Measurements from ENCODE around the gene ZC3H4. TPM values are rescaled to one million over a fixed set of nuclear protein-coding genes. Genes with fewer than 3 reads are reported as not detected.

Gene ZC3H4
- total and polyA plus RNA-seq, 9 of the 15 experiments (the other 6 are each of a cell fraction or from before 2014, with no cell fraction given): 2.2 to 75.6 (median 18.3) TPM

DNA sequence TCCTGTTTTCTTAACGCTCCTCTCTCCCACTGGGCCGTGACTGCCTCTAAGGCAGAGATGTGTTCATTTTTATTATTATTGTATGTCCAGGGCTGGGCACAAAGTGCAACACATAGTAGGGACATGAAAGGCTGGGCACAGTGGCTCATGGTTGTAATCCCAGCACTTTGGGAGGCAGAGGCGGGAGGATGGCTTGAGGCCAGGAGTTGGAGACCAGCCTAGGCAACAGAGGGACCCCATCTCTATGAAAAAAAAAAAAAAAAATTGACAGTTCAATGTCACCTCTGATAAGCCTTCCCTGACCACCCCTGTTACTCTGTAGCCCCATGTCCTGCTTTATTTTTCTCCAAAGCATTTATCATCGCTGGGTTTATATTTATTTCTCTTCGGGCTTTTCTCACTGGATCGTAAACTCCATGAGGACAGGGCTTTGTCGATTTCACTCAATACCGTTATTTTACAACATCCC is 16.6 kb upstream of the ZC3H4 start (continued):
- TF ChIP-seq, protein P1, sequence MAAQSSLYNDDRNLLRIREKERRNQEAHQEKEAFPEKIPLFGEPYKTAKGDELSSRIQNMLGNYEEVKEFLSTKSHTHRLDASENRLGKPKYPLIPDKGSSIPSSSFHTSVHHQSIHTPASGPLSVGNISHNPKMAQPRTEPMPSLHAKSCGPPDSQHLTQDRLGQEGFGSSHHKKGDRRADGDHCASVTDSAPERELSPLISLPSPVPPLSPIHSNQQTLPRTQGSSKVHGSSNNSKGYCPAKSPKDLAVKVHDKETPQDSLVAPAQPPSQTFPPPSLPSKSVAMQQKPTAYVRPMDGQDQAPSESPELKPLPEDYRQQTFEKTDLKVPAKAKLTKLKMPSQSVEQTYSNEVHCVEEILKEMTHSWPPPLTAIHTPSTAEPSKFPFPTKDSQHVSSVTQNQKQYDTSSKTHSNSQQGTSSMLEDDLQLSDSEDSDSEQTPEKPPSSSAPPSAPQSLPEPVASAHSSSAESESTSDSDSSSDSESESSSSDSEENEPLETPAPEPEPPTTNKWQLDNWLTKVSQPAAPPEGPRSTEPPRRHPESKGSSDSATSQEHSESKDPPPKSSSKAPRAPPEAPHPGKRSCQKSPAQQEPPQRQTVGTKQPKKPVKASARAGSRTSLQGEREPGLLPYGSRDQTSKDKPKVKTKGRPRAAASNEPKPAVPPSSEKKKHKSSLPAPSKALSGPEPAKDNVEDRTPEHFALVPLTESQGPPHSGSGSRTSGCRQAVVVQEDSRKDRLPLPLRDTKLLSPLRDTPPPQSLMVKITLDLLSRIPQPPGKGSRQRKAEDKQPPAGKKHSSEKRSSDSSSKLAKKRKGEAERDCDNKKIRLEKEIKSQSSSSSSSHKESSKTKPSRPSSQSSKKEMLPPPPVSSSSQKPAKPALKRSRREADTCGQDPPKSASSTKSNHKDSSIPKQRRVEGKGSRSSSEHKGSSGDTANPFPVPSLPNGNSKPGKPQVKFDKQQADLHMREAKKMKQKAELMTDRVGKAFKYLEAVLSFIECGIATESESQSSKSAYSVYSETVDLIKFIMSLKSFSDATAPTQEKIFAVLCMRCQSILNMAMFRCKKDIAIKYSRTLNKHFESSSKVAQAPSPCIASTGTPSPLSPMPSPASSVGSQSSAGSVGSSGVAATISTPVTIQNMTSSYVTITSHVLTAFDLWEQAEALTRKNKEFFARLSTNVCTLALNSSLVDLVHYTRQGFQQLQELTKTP (IDR thresholded peaks at IDR 0.05; ENCODE audit: low read depth in 1 of 2, partially characterized antibody in 2 of 2): peak in 1 of 2 experiments; percentile 52
- peak; percentile 51; the same call in 1 of the 2 replicates for TF ChIP-seq THRAP3 (IDR thresholded peaks at IDR 0.05; ENCODE audit: borderline replicate concordance)
- TF ChIP-seq, protein P2, sequence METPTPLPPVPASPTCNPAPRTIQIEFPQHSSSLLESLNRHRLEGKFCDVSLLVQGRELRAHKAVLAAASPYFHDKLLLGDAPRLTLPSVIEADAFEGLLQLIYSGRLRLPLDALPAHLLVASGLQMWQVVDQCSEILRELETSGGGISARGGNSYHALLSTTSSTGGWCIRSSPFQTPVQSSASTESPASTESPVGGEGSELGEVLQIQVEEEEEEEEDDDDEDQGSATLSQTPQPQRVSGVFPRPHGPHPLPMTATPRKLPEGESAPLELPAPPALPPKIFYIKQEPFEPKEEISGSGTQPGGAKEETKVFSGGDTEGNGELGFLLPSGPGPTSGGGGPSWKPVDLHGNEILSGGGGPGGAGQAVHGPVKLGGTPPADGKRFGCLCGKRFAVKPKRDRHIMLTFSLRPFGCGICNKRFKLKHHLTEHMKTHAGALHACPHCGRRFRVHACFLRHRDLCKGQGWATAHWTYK (CRISPR knock-in tag; IDR thresholded peaks at IDR 0.05): no peak
- TF ChIP-seq, protein P3, sequence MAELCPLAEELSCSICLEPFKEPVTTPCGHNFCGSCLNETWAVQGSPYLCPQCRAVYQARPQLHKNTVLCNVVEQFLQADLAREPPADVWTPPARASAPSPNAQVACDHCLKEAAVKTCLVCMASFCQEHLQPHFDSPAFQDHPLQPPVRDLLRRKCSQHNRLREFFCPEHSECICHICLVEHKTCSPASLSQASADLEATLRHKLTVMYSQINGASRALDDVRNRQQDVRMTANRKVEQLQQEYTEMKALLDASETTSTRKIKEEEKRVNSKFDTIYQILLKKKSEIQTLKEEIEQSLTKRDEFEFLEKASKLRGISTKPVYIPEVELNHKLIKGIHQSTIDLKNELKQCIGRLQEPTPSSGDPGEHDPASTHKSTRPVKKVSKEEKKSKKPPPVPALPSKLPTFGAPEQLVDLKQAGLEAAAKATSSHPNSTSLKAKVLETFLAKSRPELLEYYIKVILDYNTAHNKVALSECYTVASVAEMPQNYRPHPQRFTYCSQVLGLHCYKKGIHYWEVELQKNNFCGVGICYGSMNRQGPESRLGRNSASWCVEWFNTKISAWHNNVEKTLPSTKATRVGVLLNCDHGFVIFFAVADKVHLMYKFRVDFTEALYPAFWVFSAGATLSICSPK (IDR thresholded peaks at IDR 0.05; ENCODE audit: borderline replicate concordance): 0 out of 2 replicates have a peak, but pooled peaks have one; percentile 46
- TF ChIP-seq NFATC3 (IDR thresholded peaks at IDR 0.05): 0 out of 2 replicates have a peak, but pooled peaks have one; percentile 51
- TF ChIP-seq HDAC2 (IDR thresholded peaks at IDR 0.05): peak; percentile 43; the same call in 1 of the 2 replicates
- peak; percentile 75 for TF ChIP-seq CHD4 (IDR thresholded peaks at IDR 0.05; ENCODE audit: insufficient read depth, insufficient replicate concordance, low read depth, low read length, poor library complexity, severe bottlenecking)
- TF ChIP-seq ZNF121 (CRISPR knock-in tag; conservative IDR thresholded peaks at IDR 0.05): no peak
- TF ChIP-seq, protein P4, sequence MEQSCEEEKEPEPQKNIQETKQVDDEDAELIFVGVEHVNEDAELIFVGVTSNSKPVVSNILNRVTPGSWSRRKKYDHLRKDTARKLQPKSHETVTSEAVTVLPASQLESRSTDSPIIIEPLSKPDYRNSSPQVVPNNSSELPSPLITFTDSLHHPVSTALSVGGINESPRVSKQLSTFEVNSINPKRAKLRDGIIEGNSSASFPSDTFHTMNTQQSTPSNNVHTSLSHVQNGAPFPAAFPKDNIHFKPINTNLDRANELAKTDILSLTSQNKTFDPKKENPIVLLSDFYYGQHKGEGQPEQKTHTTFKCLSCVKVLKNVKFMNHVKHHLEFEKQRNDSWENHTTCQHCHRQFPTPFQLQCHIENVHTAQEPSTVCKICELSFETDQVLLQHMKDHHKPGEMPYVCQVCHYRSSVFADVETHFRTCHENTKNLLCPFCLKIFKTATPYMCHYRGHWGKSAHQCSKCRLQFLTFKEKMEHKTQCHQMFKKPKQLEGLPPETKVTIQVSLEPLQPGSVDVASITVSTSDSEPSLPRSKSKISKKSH (CRISPR knock-in tag; IDR thresholded peaks at IDR 0.05): 0 out of 2 replicates have a peak, but pooled peaks have one; percentile 40
- peak; percentile 74; the same call in 1 of the 2 replicates for TF ChIP-seq MEF2D (tag; conservative IDR thresholded peaks at IDR 0.05; ENCODE audit: low read depth)
- no peak for TF ChIP-seq PHF21A (IDR thresholded peaks at IDR 0.05; ENCODE audit: borderline replicate concordance, low read depth)
- peak; percentile 96 for TF ChIP-seq ADNP (tag; IDR thresholded peaks at IDR 0.05)
- TF ChIP-seq, protein P5, sequence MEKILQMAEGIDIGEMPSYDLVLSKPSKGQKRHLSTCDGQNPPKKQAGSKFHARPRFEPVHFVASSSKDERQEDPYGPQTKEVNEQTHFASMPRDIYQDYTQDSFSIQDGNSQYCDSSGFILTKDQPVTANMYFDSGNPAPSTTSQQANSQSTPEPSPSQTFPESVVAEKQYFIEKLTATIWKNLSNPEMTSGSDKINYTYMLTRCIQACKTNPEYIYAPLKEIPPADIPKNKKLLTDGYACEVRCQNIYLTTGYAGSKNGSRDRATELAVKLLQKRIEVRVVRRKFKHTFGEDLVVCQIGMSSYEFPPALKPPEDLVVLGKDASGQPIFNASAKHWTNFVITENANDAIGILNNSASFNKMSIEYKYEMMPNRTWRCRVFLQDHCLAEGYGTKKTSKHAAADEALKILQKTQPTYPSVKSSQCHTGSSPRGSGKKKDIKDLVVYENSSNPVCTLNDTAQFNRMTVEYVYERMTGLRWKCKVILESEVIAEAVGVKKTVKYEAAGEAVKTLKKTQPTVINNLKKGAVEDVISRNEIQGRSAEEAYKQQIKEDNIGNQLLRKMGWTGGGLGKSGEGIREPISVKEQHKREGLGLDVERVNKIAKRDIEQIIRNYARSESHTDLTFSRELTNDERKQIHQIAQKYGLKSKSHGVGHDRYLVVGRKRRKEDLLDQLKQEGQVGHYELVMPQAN (IDR thresholded peaks at IDR 0.05; ENCODE audit: borderline replicate concordance): 0 out of 2 replicates have a peak, but pooled peaks have one; percentile 21
- peak; percentile 1; the same call in 1 of the 2 replicates for TF ChIP-seq ZBTB17 (CRISPR knock-in tag; IDR thresholded peaks at IDR 0.05)
- 0 out of 4 replicates have a peak, but pooled peaks of 1 of the 2 experiments have one; percentile 5 for TF ChIP-seq TEAD1 (CRISPR knock-in tag; IDR thresholded peaks at IDR 0.05)
- peak; percentile 76; the same call in 1 of the 2 replicates for TF ChIP-seq DNMT1 (IDR thresholded peaks at IDR 0.05)
